GM19193 (cell line): ENCODE data around the gene CBLB.

Experiments
- POLR2A ChIP-seq: IDR thresholded peaks from 4 replicates; pipeline ENCODE4 v1.6.1; 2011; ENCODE audit not compliant: insufficient read depth, insufficient read length; ENCODE audit errors: extremely low read depth

The CBLB gene

DNA sequence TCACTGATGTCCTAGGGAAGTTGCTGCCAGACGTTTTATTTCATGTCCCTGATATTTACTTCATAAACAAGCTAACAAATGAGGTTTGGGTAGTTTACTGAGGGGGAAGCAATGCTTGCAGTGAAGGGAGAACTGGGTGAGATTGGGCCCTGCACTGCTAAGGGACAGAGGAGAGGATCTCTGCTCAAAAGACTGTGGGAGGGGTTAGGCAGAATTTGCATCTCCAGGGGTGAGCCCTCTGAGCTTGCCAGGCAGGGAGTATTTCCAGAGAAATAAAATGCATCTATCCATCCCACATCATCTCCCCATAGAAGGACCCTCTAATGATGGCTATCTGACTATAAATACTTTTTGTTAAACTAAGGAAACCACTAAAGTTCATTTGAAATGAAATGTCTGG lies 215.6 kb downstream of the CBLB start:
- no peak for TF ChIP-seq POLR2A

DNA sequence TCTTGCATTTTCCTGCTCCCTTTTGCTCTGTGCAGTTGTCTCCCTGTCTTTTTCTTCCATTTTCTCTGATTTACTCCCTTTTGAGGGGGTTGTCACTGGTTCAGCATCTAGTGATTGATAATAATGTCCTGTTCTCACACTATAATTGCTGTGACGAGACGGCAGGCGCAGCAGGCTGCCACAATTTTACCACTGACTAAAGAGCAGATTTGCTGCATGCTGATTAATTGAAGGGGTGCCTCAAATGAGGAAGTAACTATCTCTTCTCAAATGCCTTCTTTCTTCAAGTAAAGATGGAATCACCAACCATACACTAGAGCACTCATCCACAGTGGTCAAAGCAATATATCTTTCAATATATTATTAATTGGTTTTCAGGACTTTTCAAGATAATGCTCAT lies 219.3 kb downstream of the CBLB start:
- TF ChIP-seq POLR2A, result no peak

- no peak for TF ChIP-seq POLR2A
Measured at GRCh38 chr3:105647047-105647446, 221.8 kb downstream of the CBLB start.

DNA sequence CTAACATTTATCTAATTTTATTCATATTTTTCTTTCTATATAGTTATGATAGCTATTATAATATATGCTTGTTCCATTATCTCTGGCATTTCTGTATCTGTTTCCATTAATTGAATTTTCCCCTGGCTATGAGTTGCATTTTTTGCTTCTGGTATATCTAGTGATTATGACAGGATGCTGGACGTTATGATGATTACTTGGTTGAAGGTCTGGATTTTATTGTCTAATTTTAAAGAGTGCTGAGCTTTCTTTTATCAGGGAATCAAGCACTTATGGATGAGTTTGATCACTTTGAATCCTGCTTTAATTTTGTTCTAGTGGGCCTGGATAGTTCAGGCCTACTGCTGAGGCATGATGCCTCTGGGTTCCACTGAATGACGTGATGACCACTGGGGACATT lies 229.7 kb downstream of the CBLB start:
- no peak for TF ChIP-seq POLR2A

- no peak for TF ChIP-seq POLR2A
Measured at GRCh38 chr3:105634708-105635107, 234.1 kb downstream of the CBLB start.

- no peak for TF ChIP-seq POLR2A
Measured at GRCh38 chr3:105629718-105630117, 239.1 kb downstream of the CBLB start.

DNA sequence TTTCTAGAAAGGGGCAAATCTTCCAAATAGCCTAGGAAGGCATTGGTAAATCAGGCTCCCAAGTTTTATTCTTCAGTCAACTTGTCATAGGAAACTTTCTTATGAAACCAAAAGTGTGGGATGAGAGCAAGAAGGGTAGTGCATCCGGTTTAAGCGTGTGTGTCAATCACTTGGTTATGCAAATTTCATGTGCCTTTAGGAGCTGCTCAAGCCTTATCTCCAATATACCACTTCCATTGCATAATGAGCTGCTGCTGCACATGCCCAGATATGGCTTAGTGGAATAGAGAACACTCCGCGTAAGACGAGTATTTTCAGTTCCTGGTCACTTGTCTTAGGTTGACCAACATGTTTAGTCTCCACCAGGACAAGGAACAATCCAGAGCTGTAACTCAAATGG lies 242.1 kb downstream of the CBLB start:
- no peak for TF ChIP-seq POLR2A

- TF ChIP-seq POLR2A, result no peak
Measured at GRCh38 chr3:105622169-105622568, 246.6 kb downstream of the CBLB start.

GRCh38 chr3:105620236-105620635 lies 248.6 kb downstream of the CBLB start:
- TF ChIP-seq POLR2A, result no peak

DNA sequence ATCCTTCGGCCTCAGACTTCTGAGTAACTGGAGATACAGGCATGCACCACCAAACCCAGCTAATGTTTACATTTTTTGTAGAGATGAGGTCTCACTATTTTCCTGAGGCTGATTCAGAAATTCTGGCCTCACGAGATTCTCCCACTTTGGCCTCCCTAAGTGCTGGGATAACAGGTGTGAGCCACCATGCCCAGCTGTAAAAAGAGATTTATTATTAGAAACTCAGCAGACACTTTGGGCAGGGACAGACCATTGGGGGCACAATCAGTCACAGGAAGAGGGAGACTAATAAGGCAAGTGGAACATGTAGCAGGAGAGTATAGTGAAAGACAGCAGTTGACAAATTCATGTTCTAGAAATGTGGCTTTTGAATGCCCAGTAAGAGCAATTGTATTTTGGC lies 249.2 kb downstream of the CBLB start:
- no peak for TF ChIP-seq POLR2A

- no peak for TF ChIP-seq POLR2A
Measured at GRCh38 chr3:105618556-105618955, 250.3 kb downstream of the CBLB start.

DNA sequence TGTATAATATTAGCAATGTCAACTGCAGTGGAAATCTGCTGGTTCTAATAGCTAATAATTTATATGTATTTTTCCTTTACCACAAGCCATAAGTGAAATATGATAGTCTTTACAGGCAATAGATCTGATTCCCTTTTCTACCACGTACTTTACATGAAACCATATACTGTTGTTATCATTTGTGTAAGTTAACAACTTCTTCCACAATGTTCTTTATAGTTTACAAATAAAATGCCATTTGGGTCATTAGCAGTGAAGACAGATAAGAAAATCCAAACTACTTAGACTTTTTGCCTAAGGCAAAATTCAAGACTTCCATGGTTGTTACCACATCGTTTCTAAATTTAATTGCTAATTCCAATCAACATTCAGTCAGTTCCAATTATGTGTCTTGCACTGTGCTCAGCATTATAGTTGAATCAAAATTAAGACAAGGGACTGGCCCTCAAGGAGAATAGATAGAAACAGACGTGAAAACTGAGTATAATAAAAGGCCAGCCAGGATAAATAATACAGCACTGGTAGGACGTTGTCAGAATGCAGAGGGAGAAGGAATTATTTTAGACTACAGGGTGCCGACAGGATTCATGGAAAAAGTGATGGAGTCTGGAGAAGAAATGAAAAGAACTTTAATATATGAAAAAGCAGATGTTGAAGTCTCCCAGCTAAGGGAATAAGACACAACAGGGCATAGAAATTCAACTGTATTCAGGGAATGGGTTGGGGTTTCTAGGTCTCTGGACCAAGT lies 252.3 kb downstream of the CBLB start:
- TF ChIP-seq POLR2A, result no peak

DNA sequence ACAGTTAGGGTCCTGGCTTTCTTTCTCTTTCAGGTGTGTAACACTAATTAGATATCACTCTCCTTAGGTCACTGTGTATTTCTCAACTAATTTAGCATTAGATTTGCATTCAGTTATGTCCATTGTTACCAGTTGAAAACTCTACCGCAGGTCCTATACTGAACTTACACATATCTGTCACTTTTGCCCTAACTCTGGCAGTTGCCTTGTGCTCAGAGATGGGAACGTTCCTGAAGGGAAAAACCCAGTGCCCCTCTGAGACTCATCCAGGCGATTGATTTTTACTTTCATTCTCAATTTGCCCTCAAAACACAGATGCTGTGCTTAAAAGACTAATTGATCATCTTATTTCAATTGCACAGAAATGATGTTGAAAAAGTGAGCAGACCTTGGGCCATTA lies 253.0 kb downstream of the CBLB start:
- TF ChIP-seq POLR2A, result no peak

GRCh38 chr3:105614288-105615030 lies 254.4 kb downstream of the CBLB start:
- TF ChIP-seq POLR2A, result no peak

GRCh38 chr3:105613120-105613519 lies 255.7 kb downstream of the CBLB start:
- no peak for TF ChIP-seq POLR2A
